HuH-7.5 (cell line): ENCODE measurements around the gene C19orf85.

Experiments
- DNase-seq: peaks from one replicate; pipeline ENCODE4 v3.0.0; 2011; ENCODE audit warnings: low spot score

Gene C19orf85

DNA sequence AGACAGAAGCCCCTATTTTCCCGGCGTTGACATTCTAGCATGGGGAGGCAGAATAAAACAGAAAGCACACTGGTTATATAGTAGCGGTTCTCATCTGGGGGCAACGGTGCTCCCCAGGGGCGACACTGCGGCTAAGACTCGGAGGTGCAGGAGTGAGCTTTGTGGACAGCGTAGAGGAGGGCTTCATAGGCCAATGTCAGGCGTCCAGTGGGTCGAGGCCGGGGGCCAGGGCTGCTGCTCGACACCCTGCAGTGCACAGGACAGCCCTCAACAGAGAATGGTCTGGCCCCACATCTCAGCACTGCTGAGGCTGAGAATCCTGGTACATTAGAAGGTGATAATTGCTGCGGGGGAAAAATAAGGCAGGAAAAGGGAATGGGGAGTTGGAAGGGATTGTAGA lies 13.4 kb upstream of the C19orf85 start:
- no peak for DNase-seq

- peak; percentile 100 for DNase-seq
Measured at GRCh38 chr19:55476100-55476775, 11.7 kb upstream of the C19orf85 start, which contains the start of gene ZNF628. ZNF628 (plus strand) TSS chr19:55476617; CDS start chr19:55479911, 3,294 bp downstream.

GRCh38 chr19:55474269-55475265 lies 10.0 kb upstream of the C19orf85 start:
- DNase-seq, result no peak

DNA sequence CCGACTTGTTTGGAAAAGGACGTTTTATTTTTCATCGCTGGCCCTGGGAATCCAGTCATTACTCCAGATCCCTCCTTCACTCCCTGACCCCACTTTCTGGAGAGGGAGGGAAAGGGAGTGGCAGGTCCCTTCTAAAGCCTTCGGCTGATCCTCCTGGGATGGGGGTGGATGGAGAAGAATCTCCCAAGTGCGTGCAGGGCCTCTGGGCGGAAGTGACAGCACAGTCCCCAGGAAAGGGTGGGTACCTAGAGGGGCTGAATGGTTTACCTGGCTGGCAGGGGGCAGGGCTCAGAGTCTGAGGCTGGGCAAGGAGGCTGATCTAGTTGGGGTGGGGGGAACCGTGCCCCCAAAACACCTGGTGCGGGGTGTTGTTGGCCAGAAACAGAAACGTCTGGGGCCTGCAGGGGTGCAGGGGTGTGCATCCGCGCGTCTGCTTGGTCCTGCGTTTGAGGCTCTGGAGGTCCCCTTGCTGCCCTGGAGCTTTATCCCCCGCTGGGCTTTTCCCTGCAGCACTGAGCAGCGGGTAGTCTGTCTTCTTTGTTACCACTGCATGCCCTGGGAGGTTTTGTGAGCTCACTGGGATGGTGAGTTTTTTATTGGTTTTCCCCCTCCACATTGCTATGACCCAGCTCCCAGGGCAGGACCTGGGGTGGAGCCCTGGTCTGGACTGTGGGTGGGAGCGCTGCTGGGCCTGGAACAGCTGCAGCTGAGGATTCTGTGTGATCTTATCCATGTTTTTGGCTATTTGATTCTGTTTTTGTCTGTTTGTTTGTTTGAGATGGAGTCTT lies 8.9 kb upstream of the C19orf85 start:
- no peak for DNase-seq

DNA sequence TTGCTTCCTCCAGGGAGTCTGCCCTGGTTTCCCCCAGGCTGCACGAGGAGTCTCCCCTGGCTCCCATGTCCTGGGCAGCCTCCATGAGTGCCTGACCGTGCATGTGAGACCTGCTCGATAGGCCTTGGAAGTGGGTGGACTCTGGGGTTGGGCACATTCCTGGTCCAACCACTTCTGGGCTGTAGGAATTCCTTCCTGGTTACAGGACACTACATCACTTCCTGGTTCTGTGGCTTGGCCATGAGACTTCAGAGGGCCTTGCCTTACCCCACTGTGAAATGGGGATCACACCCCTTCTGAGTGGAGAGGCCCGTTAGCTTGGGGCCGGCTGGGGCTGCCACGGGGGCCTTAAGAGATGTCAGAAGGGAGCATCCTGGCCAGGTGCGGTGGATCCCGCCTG lies 7.9 kb upstream of the C19orf85 start:
- no peak for DNase-seq

DNA sequence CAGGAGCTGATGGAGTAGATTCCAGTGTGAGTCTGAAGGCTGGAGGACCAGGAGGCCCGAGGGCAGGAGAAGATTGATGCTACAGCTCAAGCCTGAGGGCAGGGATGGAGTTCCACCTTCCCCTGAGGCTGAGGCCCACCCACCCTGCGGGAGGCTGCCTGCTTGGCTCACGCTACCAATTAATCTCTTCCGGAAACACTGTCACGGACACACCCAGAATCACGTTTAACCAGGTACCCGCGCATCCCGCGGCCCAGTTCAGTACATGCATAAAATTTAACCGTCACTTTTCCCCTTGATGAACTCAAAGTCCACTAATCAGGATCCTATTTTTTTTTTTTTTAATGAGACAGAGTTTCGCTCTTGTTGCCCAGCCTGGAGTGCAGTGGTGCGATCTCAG lies 6.7 kb upstream of the C19orf85 start:
- no peak for DNase-seq

- DNase-seq, result no peak
Measured at GRCh38 chr19:55468054-55468393, 3.5 kb upstream of the C19orf85 start.

GRCh38 chr19:55467236-55468053 lies 2.9 kb upstream of the C19orf85 start:
- DNase-seq, result peak; percentile 88

GRCh38 chr19:55466241-55466614 lies 1.7 kb upstream of the C19orf85 start:
- no peak for DNase-seq

- no peak for DNase-seq
Measured at GRCh38 chr19:55465460-55466240, 1.1 kb upstream of the C19orf85 start.

GRCh38 chr19:55464039-55464661 lies 401 bp downstream of the C19orf85 start:
- no peak for DNase-seq

- DNase-seq, result no peak
Measured at GRCh38 chr19:55463583-55464031, 944 bp downstream of the C19orf85 start.

GRCh38 chr19:55462722-55463121 lies 1.8 kb downstream of the C19orf85 start:
- no peak for DNase-seq

- no peak for DNase-seq
Measured at GRCh38 chr19:55461974-55462626, 2.5 kb downstream of the C19orf85 start.

DNA sequence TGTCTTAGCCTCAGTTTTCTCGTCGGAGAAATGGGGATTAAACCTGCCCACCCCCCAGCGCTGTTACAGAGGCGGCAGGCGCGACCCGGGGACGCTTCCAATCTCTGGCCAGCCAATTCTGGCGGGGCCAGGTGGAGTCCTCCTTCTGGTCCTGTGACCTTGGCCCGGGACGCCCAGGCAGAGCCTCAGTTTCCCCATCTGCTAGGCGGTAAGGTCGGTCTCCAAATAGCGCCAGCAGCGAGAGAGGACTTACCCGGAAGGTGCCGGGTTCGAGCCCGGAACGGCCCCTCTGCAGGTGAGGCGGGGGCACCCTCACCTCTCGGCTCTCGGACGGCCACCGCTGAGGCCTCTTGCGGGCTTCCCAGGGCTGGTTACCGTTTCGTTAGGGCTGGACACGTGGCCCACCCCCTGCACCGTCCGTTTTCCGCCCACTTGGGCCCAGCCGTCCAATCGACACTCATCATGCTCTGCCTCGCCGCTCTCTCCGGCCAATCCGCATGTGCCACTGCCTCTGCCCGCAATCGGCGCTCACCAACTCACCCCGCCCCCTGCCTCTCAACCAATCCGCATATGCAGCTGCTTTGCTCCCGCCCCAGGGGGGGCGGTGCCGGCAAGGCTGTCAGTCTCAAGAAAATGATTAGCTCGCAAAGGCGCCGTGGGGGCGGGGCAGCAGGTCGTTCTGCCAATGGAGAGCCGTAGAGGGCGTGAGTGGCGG lies 3.1 kb downstream of the C19orf85 start, which contains the start of gene ISOC2:
Gene ISOC2, minus strand, starts transcription at position 384 of the 715 bp plus-strand sequence. CDS start 5,156 bp downstream, outside the sequence.
- DNase-seq, result peak; percentile 99

- peak; percentile 95 for DNase-seq
Measured at GRCh38 chr19:55460670-55461258, 3.8 kb downstream of the C19orf85 start.

DNA sequence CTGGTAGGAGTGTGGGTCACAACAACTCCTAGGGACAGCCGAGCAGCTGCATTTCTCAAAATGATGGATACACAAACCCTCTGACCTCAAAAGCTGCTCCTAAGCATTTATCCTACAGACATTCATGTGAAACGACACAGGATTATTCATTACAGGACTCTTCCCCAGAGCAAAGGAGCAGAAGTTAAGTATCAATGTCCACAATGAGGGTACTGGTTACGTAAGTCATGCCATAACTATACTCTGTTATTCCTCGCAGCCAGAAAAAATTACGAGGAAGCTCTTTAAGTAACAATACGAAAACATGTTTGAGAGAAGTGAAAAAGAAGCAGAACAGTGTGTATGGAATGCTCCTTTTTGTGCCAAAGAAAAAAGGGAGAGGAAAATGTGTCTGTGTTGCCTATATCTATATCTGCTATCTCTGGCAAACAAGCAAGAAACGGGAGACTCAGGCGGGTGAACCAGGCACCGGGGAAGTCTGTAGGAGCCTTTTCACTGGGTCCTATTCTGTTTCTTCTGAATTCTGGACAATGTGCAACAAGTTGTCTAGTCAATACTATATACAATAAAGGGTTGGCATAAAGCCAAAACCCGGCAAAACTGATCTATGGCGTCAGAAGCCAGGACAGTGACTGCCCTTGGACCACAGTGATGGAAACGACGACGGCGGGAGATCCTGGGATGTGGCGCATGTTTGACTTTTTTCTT lies 4.4 kb downstream of the C19orf85 start:
- DNase-seq, result no peak

- DNase-seq, result no peak
Measured at GRCh38 chr19:55459551-55459949, 5.0 kb downstream of the C19orf85 start.
